BJ (cell line): Measurements from ENCODE around the gene MGRN1. TPM values are rescaled to one million over a fixed set of nuclear protein-coding genes. Genes with fewer than 3 reads are reported as not detected.

Source experiments
- CTCF ChIA-PET: fragments of 350-600 bp; formaldehyde crosslinking; extraction: SDS; loops from one replicate; lab custom pipeline; 2021; ENCODE audit warnings: antibody characterized with exemption, inconsistent platforms; lab: Yijun Ruan, JAX
- POLR2A ChIA-PET: fragments of 300-600 bp; sonication (Branson Sonifier 250); formaldehyde crosslinking; extraction: SDS; loops from one replicate; lab custom pipeline; 2021; ENCODE audit warnings: antibody characterized with exemption; lab: Charles Lee
- DNase-seq: peaks from one replicate; pipeline ENCODE4 v3.0.0-alpha.2; 2011; ENCODE audit warnings: low read depth
- H3K27me3 ChIP-seq: 2 replicates; pipeline ENCODE4 v1.6.0; 2011; ENCODE audit warnings: low read length; ENCODE audit not compliant: control insufficient read depth, insufficient read depth
- H3K36me3 ChIP-seq: 2 replicates; pipeline ENCODE4 v1.5.1; 2011; ENCODE audit warnings: low read length; ENCODE audit not compliant: control insufficient read depth, insufficient read depth
- H3K4me3 ChIP-seq: 2 replicates; pipeline ENCODE4 v1.5.1; 2011; ENCODE audit warnings: low read depth, mild to moderate bottlenecking, control low read depth, low read length
- polyA plus RNA-seq: library from polyadenylated mRNA; depleted of rRNA; stranded (reverse); fragments of >200 nt; gene quantifications from 2 replicates; pipeline ENCODE4 v1.2.3, GENCODE V29; 2011
- TF ChIP-seq, protein P1 (sequence below): IDR thresholded peaks from 2 replicates; pipeline ENCODE4 v1.5.1; 2011; ENCODE audit warnings: low read depth, mild to moderate bottlenecking, control low read depth, inconsistent platforms, low read length, moderate library complexity; ENCODE audit not compliant: insufficient read depth

Gene MGRN1
- polyA plus RNA-seq, 1 experiment = 4.5 TPM

DNA sequence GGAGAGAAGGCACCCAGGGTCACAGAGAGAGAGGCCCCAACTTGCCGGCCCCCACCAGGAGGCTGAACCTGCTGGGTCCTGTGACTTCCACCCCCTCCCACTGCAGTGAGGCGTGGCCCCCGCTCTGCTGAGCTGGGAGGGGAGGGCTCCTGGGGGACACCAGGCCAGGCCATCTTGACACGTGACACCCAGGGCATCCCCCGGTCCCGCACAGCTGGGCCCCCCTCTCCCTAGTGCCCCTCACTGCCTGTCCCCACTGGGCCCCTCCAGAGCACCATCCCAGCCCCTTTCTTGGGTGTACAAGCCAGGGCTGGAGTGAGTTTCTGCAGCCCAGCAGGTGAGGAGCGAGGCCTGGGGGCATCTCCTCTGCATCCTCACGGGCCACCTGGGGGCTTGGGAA, 22.3 kb upstream of the MGRN1 start:
- H3K27me3 ChIP-seq = peaks cover 4% of the 10 kb centered on the region
- ChIA-PET POLR2A (no interaction called here), CTCF (interaction anchor here (1.1 kb wide), 2 partner anchors 17 to 353 kb away, joined by 4 to 5 read pairs; no protein-coding TSS in a partner anchor)
- TF ChIP-seq, protein P1, sequence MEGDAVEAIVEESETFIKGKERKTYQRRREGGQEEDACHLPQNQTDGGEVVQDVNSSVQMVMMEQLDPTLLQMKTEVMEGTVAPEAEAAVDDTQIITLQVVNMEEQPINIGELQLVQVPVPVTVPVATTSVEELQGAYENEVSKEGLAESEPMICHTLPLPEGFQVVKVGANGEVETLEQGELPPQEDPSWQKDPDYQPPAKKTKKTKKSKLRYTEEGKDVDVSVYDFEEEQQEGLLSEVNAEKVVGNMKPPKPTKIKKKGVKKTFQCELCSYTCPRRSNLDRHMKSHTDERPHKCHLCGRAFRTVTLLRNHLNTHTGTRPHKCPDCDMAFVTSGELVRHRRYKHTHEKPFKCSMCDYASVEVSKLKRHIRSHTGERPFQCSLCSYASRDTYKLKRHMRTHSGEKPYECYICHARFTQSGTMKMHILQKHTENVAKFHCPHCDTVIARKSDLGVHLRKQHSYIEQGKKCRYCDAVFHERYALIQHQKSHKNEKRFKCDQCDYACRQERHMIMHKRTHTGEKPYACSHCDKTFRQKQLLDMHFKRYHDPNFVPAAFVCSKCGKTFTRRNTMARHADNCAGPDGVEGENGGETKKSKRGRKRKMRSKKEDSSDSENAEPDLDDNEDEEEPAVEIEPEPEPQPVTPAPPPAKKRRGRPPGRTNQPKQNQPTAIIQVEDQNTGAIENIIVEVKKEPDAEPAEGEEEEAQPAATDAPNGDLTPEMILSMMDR = no peak
- 0 out of 2 replicates have a peak, but pooled peaks cover under 1% of the 10 kb centered on the region for H3K36me3 ChIP-seq
- no peak overlapping the region for H3K4me3 ChIP-seq
- no peak for DNase-seq

DNA sequence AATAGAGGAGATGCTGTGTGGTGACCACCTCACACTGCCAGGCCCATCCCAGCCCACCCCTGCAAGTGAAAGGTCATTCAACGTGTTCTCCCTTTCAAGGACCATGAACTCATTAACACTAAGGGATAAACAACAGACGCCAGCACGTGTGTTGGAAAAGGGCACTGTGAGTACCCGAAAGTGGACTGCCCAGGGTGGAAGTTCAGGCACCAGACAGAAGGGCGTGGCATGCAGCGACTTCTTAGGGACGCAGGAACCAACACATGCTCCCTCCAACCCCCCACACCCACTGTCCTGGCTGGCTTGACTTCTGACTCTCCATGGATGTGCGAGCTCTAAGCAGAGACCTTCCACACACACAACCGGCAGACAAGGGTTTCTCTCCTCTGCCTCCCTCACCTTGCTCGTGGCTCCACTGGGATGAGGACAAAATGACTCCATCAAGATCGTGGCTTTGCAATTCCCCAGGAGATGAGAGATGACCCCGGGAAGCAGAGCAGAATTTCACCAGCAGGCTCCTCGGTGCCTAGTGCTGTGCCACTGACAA, 20.9 kb upstream of the MGRN1 start:
- ChIA-PET POLR2A (no interaction called here), CTCF (interaction anchor here (1.1 kb wide), 2 partner anchors 11 to 18 kb away, joined by 3 to 4 read pairs; partner anchors contain the start of gene UBALD1)
- Histone ChIP-seq H3K36me3 (peaks cover 7% of the 10 kb centered on the region), H3K4me3 (no peak overlapping the region), H3K27me3 (peaks cover 4% of the 10 kb centered on the region)
- TF ChIP-seq, protein P1 = no peak
- DNase-seq = no peak

DNA sequence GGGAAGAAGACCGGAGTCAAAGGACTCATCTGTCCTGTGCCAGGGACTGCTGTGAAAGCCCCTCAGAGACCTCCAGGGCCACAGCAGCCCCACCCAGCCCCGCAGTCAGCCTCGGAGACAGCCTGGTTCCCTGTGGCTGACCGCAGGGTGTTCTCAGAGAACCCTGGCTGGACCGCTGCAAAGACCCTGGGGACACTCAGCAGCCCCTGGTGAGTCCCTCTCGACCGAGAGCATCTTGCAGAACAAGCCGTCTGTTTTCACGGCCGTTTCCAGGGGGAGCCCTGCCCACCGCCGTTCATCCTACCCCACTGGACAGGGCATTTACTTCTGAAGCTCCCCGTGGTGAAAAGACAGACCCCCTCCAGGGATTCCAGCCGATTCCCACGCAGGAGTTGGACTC, 20.2 kb upstream of the MGRN1 start:
- Histone ChIP-seq H3K4me3 (no peak overlapping the region), H3K36me3 (peaks cover 10% of the 10 kb centered on the region), H3K27me3 (peaks cover 4% of the 10 kb centered on the region)
- TF ChIP-seq, protein P1 = no peak
- ChIA-PET POLR2A (no interaction called here), CTCF (interaction anchor here (0.9 kb wide), 1 partner anchor 18 kb away, joined by 4 read pairs; no protein-coding TSS in a partner anchor)
- DNase-seq = no peak

DNA sequence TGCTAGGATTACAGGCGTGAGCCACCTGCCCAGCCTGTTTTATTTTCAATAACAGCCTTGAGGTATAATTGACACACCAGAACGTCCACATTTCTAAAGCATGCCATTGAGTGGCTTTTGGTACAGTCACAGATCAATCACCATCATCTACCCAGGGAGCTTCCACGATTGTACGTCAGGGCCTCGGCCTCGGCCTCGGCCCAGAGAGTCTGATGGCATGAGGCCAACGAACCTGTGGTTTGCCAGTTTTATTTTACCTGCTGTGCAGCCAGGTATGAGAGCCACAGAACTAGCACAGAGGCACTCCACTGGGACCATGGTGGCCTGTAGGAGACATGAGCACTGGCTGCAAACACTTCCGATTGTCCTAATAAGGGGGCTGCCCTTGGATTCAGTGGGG, 18.3 kb upstream of the MGRN1 start:
- H3K4me3 ChIP-seq = no peak overlapping the region
- peaks cover 10% of the 10 kb centered on the region for H3K36me3 ChIP-seq
- TF ChIP-seq, protein P1 = no peak
- DNase-seq = no peak
- ChIA-PET CTCF (no interaction called here), POLR2A (no interaction called here)
- peaks cover 3% of the 10 kb centered on the region for H3K27me3 ChIP-seq

DNA sequence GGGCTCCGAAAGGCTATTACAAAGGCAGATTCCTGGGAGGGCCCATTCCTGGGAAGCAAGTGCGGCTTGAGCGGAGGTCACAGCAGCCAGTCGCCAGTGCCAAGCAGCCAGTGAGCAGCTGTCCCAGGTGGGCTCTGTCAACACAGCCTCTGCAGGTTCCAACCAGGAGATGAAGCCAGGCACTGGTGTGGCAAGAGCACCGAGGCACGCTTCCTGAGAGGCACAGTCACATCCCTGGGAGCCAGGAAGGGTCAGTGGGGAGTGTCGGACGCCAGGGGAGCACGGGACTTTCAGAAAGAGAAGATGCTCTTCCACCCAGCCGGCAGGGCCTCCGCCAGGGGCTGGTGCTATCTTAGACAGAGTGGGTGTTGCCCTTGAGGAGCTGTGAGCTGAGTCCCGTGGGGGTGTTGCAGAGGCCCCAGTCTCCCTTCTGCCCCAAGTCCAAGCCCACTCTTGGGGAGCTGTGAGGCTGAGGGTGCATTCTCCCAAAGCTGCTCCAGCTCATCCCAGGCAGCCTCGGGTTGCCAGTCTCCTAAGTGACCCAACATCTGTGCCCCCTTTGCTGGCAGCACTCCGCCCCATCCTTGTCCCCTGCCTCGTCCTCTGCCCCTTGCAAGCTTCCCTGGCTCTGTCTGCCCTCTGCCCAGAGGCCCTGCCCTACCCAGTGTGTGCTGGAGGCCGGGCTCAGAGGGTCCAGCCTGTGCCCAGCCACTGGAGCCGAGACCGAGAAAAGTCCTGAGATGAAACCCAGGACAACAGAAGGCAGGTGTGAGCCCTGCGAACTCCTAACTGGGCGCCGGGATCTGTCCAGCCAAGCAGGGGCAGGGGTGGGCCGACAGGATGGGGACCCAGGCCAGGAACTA, 16.6 kb upstream of the MGRN1 start:
- POLR2A ChIA-PET = no interaction called here
- peaks cover 10% of the 10 kb centered on the region for H3K36me3 ChIP-seq
- DNase-seq = no peak
- no peak overlapping the region for H3K4me3 ChIP-seq
- no peaks in the 10 kb centered on the region for H3K27me3 ChIP-seq
- TF ChIP-seq, protein P1 = no peak
- CTCF ChIA-PET = no interaction called here
